DMS79 (cell line): ENCODE measurements around the gene CRYM.
"Not testable (repeated sequence)": the region's sequence is repeated elsewhere in the genome, so short reads cannot be mapped to it uniquely, and the experiment has no call there.

Experiments used
- DNase-seq: peaks from one replicate; lab custom pipeline; 2025; lab: John Stamatoyannopoulos, UW

CRYM gene

DNA sequence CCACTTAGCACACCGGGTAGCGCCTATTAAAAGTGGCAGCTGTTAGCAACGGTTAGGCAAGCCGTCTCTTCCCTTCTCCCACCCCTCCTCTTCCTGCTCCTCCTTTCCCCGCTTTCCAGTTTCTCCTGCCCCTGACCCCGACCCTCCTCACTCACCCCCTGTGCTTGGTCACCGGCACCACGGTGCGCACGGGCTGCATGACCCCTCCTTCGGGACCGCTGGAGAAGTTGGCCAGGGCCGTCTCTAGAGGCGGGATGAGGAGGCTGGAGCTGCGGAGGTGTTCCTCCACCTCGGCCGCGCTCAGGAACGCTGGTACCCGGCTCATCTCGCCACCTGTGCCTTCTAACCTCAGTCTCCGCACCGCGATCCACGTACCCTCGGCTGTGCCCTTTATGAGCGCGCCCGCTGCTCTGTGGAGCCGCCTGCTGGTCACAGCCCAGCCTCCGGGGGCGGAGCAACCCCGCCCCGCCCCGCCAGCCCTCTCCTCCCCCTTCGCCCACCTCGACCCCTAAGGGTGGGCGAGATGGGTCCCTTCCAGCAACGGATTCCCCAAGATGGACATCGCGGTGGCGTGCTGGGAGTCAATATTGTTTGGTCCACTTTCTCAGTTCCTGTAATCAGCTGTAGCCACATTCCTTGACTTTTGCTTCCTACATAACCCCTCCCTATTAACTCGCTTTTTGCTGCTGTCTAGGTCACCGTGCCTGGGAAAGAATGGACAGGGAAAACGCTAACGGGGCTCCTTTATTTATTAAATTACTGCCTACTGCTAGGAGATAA is at the start of gene CRYM:
TSS of gene CRYM (minus strand) at position 364 of the 780 bp plus-strand sequence. CDS start at position 325, 39 bp downstream.
- DNase-seq, result no peak

DNA sequence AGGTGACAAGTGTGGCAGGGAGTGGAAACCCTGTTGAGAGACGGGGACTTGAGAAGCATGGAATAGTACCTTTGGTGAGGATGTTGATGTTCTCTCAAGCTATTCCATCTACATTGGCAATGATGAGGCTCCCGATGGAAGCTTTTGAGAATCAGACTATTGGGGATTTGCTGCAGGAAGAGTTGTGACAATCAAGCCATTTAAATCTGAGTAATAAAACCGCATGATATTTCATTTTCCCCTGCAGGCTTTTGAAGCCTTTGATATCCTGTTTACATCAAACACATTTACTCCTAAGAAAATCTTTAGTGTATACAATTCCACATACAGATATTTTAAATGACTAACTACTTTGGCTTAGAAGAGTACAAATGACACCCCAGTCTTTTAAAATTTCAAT is 49.0 kb upstream of the CRYM start:
- no peak for DNase-seq

DNA sequence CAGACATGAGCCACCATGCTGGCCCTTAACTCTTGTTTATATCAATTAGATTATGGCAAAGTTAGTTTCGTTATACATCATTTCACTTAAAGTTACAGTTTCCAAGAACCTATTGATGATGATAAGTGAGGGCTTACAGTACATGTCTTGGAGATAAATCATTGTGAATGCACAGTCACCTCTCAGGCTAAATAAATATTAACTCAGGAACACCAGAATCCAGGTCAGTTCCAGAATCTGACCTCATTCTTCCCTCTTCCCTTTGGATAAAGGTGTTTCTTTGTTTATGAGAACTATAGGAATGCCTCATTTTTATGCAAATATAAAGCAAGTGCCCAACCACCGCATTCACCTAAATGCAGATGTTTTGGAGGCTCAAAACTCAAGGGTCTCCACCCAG is 48.4 kb upstream of the CRYM start:
- no peak for DNase-seq

DNA sequence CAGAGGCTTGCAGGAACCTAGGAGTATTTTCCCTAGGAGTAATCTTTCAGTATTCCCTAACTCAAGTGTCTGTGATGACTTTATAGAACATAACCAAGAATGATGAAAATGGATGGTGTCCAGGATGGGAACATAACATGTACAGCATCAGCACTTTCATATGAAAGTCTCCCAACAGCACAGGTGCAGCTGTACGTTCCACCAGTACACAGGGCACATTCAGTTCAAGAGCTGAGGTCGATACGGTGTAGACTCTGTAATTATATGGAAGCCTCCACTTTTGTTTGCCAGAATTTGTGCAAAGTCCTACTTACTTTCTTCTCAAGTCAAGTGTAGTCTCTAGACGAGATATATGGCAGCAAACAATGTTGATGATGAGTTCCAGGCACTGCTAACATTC is 46.2 kb upstream of the CRYM start:
- no peak for DNase-seq

DNA sequence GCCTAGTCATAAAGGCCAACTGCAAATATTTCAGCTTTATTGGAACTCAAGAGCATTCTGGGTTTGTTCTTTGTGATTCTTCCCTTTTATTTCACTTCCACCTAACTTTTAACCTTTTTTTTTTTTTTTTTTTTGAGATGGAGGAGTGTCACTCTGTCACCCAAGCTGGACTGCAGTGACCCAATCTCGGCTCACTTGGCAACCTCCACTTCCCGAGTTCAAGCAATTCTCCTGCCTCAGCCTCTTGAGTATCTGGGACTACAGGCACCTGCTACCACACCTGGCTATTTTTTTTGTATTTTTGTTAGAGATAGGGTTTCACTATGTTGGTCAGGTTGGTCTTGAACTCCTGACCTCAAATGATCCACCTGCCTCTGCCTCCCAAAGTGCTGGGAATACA is 44.2 kb upstream of the CRYM start:
- DNase-seq, result not testable (repeated sequence)

DNA sequence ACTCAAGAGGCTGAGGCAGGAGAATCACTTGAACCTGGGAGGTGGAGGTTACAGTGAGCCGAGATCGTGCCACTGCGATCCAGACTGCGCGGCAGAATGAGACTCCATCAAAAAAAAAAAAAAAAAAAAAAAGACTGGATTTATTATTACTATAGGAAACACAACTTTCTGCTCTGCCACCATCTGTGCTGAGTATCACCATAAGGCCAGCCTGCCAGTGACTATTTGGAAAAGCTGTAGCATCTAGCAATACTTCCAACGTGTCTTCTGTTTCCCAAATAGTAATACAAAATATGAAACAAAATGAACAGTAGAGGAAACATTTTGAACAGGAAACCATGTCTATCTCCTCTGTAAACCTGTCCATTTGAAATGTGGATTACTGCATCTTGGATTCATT is 43.6 kb upstream of the CRYM start:
- DNase-seq, result no peak

DNA sequence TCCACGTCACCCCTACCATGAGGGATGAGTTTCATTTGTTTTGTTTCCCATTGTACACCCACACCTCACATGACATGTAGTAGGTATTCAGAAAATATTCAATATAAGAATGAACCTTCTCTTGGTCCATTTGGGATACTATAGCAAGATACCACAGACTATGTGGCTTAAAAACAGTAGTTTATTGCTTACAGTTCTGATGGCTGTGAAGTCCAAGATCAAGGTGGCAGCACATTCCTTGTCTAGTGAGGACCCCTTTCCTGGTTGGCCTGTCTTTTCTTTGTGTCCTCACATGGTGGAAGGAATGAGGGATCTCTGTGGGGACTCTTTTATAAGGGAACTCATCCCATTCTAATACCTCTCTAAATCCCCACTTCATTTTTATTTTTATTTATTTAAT is 36.2 kb upstream of the CRYM start:
- DNase-seq, result no peak

DNA sequence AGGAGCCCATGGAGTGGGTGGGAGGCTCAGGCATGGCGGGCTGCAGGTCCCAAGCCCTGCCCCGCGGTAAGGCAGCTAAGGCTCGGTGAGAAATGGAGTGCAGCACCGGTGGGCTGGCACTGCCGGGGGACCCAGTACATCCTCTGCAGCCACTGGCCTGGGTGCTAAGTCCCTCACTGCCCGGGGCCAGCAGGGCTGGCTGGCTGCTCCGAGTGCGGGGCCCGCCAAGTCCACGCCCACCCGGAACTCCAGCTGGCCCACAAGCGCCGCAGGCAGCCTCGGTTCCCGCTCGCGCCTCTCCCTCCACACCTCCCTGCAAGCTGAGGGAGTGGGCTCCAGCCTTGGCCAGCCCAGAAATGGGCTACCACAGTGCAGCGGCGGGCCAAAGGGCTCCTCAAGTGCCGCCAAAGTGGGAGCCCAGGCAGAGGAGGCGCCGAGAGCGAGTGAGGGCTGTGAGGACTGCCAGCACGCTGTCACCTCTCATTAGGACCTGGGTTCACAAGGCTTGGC is 34.8 kb upstream of the CRYM start:
- not testable (repeated sequence) for DNase-seq

DNA sequence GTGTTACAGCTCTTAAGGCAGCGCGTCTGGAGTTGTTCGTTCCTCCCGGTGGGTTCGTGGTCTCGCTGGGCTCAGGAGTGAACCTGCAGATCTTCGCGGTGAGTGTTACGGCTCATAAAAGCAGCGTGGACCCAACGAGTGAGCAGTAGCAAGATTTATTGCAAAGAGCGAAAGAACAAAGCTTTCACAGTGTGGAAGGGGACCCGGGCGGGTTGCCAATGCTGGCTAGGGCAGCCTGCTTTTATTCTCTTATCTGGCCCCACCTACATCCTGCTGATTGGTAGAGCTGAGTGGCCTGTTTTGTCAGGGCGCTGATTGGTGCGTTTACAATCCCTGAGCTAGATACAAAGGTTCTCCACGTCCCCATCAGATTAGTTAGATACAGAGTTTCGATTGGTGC is 34.0 kb upstream of the CRYM start:
- DNase-seq, result not testable (repeated sequence)

DNA sequence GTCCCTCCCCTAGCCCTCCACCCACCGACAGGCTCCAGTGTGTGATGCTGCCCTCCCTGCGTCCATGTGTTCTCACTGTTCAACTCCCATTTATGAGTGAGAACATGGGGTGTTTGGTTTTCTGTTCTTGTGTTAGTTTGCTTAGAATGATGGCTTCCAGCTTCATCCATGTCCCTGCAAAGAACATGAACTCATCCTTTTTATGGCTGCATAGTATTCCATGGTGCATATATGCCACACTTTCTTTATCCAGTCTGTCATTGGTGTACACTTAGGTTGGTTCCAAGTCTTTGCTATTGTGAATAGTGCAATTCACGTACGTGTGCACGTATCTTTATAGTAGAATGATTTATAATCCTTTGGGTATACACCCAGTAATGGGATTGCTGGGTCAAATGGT is 28.6 kb upstream of the CRYM start:
- not testable (repeated sequence) for DNase-seq

DNA sequence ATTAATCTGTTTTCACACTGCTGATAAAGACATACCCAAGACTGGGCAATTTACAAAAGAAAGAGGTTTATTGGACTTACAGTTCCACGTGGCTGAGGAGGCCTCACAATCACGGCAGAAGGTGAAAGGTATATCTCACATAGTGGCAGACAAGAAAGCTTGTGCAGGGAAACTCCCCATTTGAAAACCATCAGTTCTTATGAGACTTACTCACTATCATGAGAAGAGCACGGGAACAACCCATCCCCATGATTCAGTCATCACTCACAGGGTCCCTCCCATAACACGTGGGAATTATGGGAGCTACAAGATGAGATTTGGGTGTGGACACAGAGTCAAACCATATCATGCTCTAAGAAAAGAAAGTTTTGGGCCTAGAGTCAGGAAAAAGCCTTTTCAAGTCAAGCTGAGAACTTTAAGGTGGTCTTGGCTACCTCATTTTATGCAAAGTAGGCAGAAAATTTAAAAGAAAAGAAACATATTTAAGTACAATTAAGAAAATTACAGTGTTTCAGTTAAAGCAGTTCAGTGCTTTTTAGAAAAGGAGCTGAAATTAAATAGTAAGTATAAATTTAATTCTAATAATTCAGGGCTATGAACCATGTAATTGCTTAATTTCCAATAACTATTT is 24.9 kb upstream of the CRYM start:
- no peak for DNase-seq

DNA sequence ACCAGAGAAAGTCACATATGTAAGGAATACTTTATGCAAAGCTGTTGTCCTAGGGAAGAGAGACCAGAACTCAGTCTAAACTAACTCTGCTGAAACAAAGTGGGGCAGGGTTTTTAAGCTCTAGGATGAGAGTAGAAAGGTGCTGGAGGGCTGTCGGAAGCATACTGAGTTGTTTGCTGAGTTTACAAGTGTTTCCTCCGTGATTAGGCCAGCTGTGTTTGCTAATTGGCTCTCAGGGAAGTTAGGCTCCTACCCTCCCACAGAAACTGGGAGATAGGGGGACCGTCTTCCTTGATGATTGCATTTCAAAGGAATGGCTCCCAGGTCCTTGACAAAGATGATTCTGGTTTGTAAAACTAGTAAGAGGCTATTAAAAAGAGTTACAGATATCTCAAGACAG is 24.4 kb upstream of the CRYM start:
- DNase-seq, result no peak

DNA sequence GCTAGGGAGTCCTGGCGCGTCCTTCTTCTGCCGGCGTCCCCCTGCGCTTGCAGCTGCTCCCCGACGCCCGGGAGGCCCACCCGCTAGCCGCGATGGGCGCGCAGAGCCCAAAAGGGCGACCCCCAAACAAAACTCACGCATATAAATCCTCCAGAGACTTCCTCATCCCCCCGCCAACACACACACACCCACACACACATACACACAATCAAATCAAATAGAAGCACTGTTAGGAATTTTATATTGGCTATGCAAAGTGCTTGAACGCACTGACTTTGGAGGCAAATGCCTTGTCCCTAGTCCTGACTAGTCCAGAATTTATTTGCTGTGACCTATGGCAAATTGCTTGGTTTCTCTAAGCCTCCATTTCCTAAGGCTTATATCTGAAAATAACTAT is 23.8 kb upstream of the CRYM start:
- DNase-seq, result no peak

DNA sequence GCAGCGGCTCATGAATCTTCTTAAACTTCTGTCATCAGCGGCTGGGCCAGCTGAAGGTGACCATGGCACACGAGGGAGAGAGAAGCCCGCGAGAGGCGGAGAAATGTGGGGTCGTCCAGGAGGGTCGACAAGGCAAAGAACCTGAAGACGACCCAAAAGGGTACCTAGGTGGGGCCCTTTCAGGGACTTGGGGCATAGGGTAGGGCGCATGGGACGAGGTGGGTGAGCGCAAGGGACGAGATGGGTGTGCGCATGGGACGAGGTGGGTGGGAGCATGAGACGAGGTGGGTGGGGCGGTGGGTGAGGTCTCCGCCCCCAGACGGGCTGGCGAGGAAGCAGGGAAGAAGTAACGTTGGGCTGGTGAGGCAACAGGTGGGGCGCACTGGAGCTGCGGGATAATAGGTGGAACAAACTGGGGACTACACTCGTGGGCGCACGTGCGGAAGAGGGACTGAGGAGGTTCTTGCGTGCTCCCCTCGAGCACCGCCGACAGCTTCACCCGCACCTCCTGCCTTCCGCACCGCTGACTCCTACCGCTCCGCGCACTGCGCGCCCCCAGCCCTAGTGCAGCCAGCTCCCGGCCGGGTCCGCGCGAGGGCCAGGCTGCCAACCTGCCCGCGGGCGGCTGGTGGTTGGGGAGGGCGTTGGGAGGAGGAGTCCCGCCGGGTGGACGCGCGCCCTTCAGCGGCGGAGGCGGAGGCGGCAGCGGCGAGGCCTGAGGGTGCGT is 23.2 kb upstream of the CRYM start:
- peak; percentile 4 for DNase-seq

DNA sequence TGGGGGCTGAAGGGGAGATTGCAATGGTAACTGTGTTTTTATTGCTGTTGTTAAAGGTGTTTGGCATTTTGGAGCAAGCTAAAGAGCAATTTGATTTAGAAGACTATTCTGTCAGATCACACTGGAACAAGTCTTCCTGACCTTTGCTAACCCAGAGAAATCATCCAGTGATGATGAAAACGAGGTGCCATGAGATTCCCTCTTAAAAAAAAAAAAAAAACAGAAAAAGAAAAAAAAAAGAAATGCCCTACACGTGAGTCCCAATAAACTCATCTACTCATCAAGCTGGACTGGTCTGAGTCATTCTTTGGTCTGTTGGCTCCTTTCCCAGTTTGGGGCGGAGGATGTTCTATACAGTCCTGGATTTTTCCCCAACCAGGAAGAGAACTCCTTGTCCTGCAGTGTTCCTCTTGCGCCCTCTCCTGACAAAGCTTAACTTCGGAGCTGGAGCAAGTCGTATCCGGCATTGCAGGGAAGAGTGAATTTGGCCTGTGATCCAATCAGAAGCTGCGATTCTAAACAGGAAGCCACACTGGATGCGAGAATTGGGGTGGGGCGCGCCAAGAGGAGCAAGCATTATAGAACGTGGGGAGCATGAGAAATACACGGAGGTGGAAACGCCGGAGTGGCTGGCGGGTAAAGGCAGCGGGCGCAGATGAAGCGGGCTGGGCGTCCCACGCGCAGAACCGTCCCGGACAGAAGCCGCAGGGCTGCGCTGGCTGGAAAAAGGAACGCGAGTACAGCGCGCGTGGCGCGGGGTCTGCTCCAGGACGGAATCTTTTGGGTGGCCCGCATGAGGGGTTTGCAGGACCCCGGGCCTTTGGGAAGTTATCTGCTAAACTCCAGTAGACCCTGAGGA is 22.4 kb upstream of the CRYM start:
- peak; percentile 92 for DNase-seq

DNA sequence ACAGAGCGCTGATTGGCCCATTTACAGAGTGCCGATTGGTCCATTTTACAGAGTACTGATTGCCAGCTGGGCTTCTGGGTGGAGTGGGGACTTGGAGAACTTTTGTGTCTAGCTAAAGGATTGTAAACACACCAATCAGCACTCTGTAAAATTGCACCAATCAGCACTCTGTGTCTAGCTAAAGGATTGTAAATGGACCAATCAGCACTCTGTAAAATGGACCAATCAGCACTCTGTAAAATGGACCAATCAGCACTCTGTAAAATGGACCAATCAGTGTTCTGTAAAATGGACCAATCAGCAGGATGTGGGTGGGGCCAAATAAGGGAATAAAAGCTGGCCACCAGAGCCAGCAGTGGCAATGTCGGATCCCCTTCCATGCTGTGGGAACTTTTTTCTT is 11.7 kb upstream of the CRYM start:
- DNase-seq, result not testable (repeated sequence)

DNA sequence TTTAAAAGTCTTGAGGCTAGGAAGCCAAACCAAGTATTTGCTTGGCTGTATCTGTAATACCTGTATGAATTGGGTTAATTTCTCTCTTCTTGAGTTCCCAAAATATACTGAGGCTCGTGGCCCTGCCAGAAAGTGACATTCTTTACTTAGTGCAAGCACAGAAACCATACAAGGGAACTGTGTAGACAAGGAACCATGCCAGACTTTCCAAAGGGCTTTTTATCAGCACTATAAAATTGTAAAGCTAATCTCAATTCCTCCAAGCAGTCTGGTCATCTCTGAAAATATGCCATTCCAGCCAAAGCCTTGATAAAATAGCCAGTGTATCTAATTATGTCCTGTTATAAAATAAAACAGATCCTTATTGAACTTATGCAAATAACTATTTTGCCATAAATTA is 7.2 kb upstream of the CRYM start:
- DNase-seq, result no peak

DNA sequence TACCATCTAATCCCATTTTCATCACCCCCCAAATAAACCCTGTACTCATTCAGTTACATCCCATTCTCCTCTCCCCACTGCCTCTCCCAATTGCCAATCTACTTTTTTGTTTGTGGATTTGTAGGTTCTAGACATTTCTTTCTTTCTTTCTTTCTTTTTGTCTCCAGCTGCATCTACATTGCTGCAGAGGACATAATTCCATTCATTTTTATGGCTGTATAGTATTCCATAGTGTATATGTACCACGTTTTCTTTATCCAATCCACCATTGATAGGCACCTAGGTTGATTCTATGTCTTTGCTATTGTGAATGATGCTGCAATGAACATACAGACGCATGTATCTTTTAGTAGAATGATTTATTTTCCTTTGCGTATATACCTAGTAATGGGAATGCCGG is 6.3 kb upstream of the CRYM start:
- DNase-seq, result no peak

DNA sequence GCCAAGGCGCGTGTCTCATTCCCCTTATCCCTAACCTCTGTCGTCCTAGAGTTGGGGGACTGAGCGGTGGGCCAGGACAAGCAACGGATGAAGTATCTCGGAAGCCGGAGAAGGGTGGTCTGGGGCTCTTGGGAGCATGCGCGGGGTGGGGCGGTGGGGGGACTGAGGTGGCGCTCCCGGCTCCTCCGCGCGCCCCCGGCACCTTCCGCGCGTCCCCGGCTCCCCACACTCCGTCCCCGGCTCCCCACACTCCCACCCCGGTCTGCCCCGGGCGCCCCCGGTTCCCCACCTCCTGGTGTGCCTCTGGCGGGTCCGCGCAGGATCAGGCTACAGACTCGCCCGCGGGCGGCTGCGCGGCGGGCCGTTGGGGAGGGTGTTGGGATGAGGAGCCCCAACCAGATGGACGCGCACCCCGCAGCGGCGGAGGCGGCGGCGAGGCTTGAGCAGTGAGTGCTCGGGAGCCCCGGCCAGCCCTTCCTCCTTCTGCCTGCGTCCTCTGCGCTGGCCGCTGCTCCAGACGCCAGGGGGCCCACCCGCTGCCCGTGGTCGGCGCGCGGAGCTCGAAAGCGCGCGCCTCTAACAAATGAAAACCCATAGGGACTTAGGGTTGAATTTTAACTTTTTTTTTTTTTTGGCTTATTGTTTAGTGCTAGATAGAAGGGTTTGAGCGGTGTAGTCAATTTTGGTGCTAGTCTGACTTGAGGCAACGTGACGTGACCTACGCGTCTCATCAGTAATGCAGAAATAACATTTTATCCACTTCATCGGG is 5.6 kb upstream of the CRYM start:
- DNase-seq, result no peak

DNA sequence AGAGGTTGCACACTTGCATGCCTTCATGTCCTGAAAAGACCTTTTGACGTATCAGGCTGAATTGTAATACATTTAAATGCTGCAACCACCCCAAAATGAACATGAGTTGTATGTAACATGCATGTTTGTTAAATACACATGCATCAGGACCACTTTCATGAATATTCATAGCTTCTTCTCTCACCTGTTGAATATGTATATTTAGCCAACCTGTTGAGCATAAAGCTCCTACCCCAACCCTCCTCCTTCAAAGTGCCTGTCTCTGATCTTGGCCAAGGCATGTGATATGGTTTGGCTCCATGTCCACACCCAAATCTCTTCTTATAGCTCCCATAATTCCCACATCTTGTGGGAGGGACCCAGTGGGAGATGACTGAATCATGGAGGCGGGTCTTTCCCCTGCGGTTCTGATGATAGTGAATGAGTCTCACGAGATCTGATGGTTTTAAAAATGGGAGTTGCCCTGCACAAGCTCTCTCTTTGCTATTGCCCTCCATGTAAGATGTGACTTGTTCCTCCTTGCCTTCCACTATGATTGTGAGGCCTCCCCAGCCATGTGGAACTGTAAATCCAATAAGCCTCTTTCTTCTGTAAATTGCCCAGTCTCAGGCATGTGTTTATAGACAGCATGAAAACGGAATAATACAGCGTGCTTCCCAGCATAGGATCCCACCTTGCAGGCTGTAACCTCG is 3.8 kb upstream of the CRYM start:
- no peak for DNase-seq

DNA sequence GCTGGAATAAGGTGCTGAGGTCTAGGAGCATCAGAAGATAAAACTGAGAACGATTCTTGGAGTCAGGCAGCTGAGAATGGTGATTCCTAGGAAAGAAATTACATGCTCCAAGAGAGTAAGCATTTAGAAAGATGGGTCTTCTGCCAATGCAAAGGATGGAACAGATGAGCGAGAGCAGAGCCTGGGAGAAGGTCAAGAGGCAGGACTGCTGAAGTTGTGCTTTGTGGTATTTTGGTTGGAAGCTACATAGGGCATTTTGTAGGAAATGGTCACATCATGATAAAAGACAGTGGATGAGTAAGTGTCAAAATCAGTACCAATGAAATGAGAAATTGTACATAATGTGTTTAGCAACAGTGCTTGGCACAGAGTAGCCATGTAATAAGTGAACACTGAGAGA is 1.4 kb upstream of the CRYM start:
- no peak for DNase-seq
